Measurements from ENCODE around the gene EVX2.

Gene EVX2

GRCh38 chr2:176083796-176084261, at the start of gene EVX2:
TSS of gene EVX2 (minus strand) at chr2:176083962. CDS start at chr2:176083776, 186 bp downstream.
- no peak for DNase-seq

- no peak for DNase-seq
Measured at GRCh38 chr2:176133389-176133788, 49.6 kb upstream of the EVX2 start.

DNA sequence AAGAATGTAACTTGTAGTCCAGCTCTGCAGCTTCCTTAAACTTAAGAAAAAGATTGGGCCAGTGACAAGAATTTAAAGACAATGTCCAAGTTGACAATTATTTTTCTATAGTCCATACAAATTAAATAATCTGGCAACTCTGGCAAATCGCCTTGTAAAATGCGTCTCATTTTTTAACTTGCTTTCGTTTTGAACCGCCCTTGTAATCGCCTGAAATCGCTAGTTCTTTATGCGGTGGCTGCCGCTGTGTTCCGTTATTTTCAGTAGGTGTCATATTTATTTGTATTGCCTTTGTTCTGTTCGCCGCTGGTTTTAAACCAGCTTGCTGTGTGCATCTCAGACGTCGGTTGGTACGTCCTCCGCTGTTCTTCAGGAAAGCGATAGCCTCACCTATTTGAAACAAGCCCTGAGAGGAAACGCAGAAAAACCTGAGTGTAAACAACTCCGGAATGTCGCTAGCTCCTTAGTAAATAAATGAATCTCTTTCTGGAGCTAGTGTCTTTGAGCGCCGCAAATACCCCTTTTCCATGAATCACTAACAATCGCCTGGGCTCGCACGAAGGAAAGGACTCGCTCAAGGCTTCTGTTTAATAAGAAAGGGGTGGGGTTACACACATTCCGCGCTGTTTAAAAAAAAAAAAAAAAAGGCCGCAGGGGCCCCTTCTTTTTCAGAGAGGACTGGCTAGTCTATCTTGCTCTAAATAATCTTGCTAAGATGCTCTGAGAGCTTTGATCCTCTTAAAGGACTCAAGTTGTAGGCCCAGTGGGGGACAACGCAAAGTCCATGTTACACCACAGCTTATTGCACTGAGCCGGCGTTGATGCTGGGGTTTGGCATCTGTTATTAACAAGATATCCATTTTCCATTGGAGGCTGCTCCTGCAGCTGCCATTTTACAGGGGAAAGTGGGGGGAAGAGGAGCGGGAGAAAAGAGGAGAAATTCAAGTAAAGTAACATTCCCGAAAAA, 48.7 kb upstream of the EVX2 start:
- no peak for DNase-seq

- no peak for DNase-seq
Measured at GRCh38 chr2:176131848-176132158, 48.0 kb upstream of the EVX2 start.

DNA sequence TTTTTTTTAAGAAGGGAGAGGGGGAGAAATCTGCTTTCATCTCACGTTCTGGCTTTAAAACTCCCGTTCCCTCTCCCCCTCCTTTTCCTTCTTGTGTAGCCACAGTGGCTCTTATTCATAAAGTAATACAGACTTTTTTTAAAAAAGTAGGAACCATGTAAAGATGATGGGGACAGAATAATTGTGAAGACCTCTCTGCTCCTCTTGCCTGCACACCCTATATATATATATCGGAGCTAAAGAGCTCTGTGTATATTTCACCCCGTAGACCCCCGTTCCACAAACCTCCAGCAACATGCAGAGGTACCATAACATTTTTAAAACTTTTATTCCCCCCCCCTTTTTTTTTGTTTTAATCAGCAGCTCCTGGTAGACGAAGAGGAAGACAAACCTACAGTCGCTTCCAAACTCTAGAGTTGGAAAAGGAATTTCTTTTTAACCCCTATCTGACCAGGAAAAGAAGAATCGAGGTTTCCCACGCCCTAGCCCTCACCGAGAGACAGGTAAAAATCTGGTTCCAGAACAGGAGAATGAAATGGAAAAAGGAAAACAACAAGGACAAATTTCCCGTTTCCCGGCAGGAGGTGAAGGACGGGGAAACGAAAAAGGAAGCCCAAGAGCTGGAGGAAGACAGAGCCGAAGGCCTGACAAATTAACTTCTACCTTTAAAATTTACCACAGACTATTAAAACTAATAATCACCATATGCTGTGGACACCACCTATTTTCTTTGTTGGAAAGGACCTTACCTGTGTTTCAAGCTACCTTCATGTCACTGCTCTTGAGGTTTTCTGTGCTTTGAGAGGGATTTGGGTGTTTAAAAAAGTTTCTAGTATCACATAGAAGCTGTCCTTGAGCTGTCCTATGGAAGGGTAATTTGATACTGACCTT, 47.4 kb upstream of the EVX2 start:
- DNase-seq = no peak

GRCh38 chr2:176130147-176130956, 46.6 kb upstream of the EVX2 start:
- DNase-seq = no peak

DNA sequence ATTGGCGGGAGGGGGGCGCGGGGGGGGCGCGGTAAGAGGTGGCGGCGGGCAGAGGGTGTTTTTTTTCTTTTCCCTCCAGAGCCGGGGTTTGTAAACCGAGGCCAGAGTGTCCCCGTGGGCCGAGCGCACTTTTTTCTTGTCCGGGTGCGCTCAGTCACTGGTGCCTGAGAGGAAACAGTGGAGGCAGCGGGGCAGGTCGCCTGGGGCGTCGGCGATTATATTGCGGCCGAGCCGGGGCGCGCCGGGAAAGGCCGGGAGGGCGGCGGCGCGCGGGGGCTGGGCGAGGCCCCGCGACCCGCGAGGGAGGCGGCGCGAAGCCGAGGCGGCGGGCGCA, 46.0 kb upstream of the EVX2 start:
- no peak for DNase-seq

GRCh38 chr2:176128982-176129796, 45.4 kb upstream of the EVX2 start, which contains the start of gene HOXD8:
TSS of gene HOXD8 (plus strand) at chr2:176129705. CDS start at chr2:176130367, 662 bp downstream.
- DNase-seq = no peak

GRCh38 chr2:176128172-176128981, 44.6 kb upstream of the EVX2 start:
- DNase-seq = no peak

- DNase-seq = no peak
Measured at GRCh38 chr2:176127774-176128072, 44.0 kb upstream of the EVX2 start.

- peak; percentile 31 for DNase-seq
Measured at GRCh38 chr2:176126929-176127773, 43.4 kb upstream of the EVX2 start.

DNA sequence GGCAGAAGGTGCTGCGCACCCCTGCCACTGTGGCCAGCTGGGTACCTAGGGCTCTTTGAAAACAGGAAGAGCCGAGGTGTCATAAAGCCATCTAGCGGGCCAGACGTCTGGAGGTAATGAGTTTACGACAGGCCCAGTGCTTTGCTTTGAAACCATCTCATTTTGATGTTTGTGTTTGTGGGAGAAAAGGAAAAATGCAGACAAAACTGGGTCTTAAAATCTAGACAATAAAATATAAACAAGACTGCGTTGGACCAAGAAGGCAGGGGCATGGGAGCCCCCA, 42.0 kb upstream of the EVX2 start:
- DNase-seq = no peak

GRCh38 chr2:176124947-176125771, 41.4 kb upstream of the EVX2 start:
- DNase-seq = no peak

- DNase-seq = no peak
Measured at GRCh38 chr2:176124110-176124946, 40.6 kb upstream of the EVX2 start.

DNA sequence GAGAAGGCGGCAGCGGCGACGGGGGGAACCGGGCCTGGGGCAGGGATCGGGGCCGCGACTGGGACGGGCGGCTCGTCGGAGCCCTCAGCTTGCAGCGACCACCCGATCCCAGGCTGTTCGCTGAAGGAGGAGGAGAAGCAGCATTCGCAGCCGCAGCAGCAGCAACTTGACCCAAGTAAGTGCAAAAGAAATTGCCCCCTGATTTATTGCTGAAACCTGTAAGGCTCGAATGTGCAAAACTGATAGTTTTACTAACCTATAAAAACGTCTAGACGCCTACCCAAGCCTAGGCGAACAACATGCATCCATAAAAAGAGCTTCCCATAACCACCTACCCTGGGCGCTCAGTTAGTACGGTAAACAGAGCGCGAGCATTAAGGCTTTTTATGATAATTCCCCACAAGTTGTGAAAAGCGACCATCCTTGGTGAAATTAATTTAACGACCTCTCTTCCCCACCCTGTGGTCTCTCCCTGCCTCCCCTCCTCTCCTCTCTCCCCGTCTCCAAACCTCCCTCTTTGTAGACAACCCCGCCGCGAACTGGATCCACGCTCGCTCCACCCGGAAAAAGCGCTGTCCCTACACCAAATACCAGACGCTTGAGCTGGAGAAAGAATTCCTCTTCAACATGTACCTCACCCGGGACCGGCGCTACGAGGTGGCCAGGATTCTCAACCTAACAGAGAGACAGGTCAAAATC, 39.8 kb upstream of the EVX2 start:
- no peak for DNase-seq

DNA sequence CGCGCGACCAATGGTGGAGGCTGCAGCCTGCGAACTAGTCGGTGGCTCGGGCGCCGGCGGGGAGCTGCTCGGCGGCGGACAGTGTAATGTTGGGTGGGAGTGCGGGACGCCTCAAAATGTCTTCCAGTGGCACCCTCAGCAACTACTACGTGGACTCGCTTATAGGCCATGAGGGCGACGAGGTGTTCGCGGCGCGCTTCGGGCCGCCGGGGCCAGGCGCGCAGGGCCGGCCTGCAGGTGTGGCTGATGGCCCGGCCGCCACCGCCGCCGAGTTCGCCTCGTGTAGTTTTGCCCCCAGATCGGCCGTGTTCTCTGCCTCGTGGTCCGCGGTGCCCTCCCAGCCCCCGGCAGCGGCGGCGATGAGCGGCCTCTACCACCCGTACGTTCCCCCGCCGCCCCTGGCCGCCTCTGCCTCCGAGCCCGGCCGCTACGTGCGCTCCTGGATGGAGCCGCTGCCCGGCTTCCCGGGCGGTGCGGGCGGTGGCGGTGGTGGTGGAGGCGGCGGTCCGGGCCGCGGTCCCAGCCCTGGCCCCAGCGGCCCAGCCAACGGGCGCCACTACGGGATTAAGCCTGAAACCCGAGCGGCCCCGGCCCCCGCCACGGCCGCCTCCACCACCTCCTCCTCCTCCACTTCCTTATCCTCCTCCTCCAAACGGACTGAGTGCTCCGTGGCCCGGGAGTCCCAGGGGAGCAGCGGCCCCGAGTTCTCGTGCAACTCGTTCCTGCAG, 39.1 kb upstream of the EVX2 start, which contains the start of gene HOXD9:
Gene HOXD9, plus strand, starts transcription at position 37 of the 728 bp plus-strand sequence. Its CDS starts 50 bp downstream, at position 87.
- DNase-seq = no peak

- no peak for DNase-seq
Measured at GRCh38 chr2:176122052-176122682, 38.4 kb upstream of the EVX2 start.

All from NCI-H146 (cell line).